Spleen (tissue), 13 donors: Measurements from ENCODE around the gene UGT1A4. TPM values are rescaled to one million over a fixed set of nuclear protein-coding genes. Genes with fewer than 3 reads are reported as not detected.

ENCODE experiments used
- DNase-seq: peaks from one replicate; pipeline ENCODE4 v3.0.0-alpha.2; 2020
- H3K27ac ChIP-seq, 8 donors: fragments of 200-600 bp; sonication (generic) in 7 of 8; 1 replicate in 4 of 8; 2 replicates in 4 of 8; pipeline versions ENCODE4 v1.5.0 to v1.8.0; 2016 to 2021; ENCODE audit warnings: inconsistent platforms in 4 of 8, mild to moderate bottlenecking in 4 of 8, moderate library complexity in 1 of 8
- H3K27me3 ChIP-seq, 7 donors: fragments of 200-600 bp; sonication (generic) in 6 of 7; replicated peaks in 1 of 7; 1 replicate in 4 of 7; 2 replicates in 3 of 7; pipeline versions ENCODE4 v1.5.0 to v1.8.0; 2016 to 2021; ENCODE audit warnings: inconsistent platforms in 3 of 7, mild to moderate bottlenecking in 1 of 7
- H3K36me3 ChIP-seq, 6 donors: fragments of 200-600 bp; sonication (generic) in 5 of 6; 1 replicate in 4 of 6; 2 replicates in 2 of 6; pipeline versions ENCODE4 v1.5.0 to v1.8.0; 2016 to 2021; ENCODE audit warnings: inconsistent platforms in 2 of 6
- H3K4me1 ChIP-seq, 6 donors: fragments of 200-600 bp; sonication (generic) in 5 of 6; 1 replicate in 3 of 6; 2 replicates in 3 of 6; pipeline versions ENCODE4 v1.5.0 to v1.8.0; 2016 to 2021; ENCODE audit warnings: inconsistent platforms in 3 of 6
- H3K4me3 ChIP-seq, 8 donors: fragments of 200-600 bp; sonication (generic) in 7 of 8; 1 replicate in 4 of 8; 2 replicates in 4 of 8; pipeline versions ENCODE4 v1.5.0 to v1.8.0; 2016 to 2021; ENCODE audit warnings: inconsistent platforms in 4 of 8, mild to moderate bottlenecking in 4 of 8, moderate library complexity in 2 of 8
- H3K9me3 ChIP-seq, 8 donors: fragments of 200-600 bp; sonication (generic) in 7 of 8; 1 replicate in 4 of 8; 2 replicates in 4 of 8; pipeline versions ENCODE4 v1.5.0 to v1.8.0; 2016 to 2021; ENCODE audit warnings: inconsistent platforms in 4 of 8
- CTCF ChIP-seq, 11 experiments: fragments of 200-600 bp in 7 of 11; fragments of 450-650 bp in 4 of 11; sonication (generic) in 4 of 11; IDR thresholded peaks in 8 of 11; conservative IDR thresholded peaks in 3 of 11; 1 replicate in 7 of 11; 2 replicates in 4 of 11; pipeline versions ENCODE4 v1.4.0 to v1.8.0; 2016 to 2021; ENCODE audit warnings: antibody characterized with exemption in 11 of 11, inconsistent platforms in 4 of 11, mild to moderate bottlenecking in 1 of 11
- POLR2A ChIP-seq, 3 donors: fragments of 450-650 bp; IDR thresholded peaks; one replicate each; pipeline ENCODE4 v1.5.1; 2017; ENCODE audit warnings: antibody characterized with exemption in 3 of 3, mild to moderate bottlenecking in 1 of 3
- POLR2AphosphoS5 ChIP-seq, 3 donors: sonication (generic); formaldehyde crosslinking; IDR thresholded peaks; one replicate each; pipeline ENCODE4 v1.5.1; 2017; ENCODE audit warnings: antibody characterized with exemption in 3 of 3
- WGBS, 5 donors: extraction: QIAGEN DNeasy Blood & Tissue Kit in 3 of 5; methylation state at CpG; one replicate each; pipeline versions ENCODE4 v1.1.5 to v1.1.7; 2013 to 2018; 5-methylcytosine and 5-hydroxymethylcytosine counted together
- intact Hi-C: fragments of 100-400 bp; cut with DNase I; formaldehyde crosslinking; loops from one replicate; pipeline ENCODE4 v1.15.0; 2023; ENCODE audit warnings: low total_unique reads
- long read RNA-seq, 2 donors: transcript quantifications; one replicate each; lab custom pipeline, GENCODE V29; 2026
- polyA plus RNA-seq, 3 donors: library from polyadenylated mRNA; stranded (reverse); fragments of 200-250 nt; gene quantifications; one replicate each; pipeline ENCODE4 v1.2.1, GENCODE V29; 2013
- total RNA-seq, 7 donors: library from RNA; depleted of rRNA in 3 of 7; stranded (reverse); fragments of >200 nt in 3 of 7; fragmentation: NEBNext Ultra II Directional in 4 of 7; extraction: Animal tissue kit (Norgen Biotek cat#: 25700) in 4 of 7; gene quantifications; one replicate each; pipeline versions ENCODE4 v1.1.0 to v1.2.1, GENCODE V29; 2016 to 2021
- donor health status: healthy with polysubstance abuse.
- donor health status: DM: no; HTN: no; CAD: no; lungs with moderate emphysema.
- donor health status: DM: no; HTN: no; CAD: no.
- donor health status: Bipolar disorder and iron deficiency.
- donor health status: healthy.
- donor health status: DM: no; HTN: no; CAD: no.
- donor health status: DM: yes; HTN: yes; CAD: no.

Gene UGT1A4
- total RNA-seq (not detected), polyA plus RNA-seq (not detected)
- long read RNA-seq, donor 1, result 0 reads
- long read RNA-seq, donor 2, result 0 reads

- Histone ChIP-seq H3K36me3 (no peaks in the 10 kb centered on the region), H3K27me3 (peaks cover 0 to 24% (median 0%) of the 10 kb centered on the region in 7 donors), H3K4me1 (no peaks in the 10 kb centered on the region), H3K9me3 (no peaks in the 10 kb centered on the region), H3K4me3 (no peak within 1 kb of the TSS), H3K27ac (no peak within 1 kb of the TSS)
- no peak for DNase-seq
- intact Hi-C loops, result no loop called here
- WGBS, 5 donors, result 81 to 90% (median 88%) methylated on average over 7 of the region's 7 CpGs
- TF ChIP-seq POLR2AphosphoS5 (IDR thresholded peaks at IDR 0.05), result no peak
- no peak for TF ChIP-seq CTCF (IDR thresholded peaks at IDR 0.05 in 8 of 11, conservative IDR thresholded peaks at IDR 0.05 in 3 of 11)
- no peak for TF ChIP-seq POLR2A (IDR thresholded peaks at IDR 0.05)
Observed at GRCh38 chr2:233718552-233718951, at the start of gene UGT1A4. Gene UGT1A4 (plus strand): TSS chr2:233718736. CDS start chr2:233718821, 85 bp downstream.

GRCh38 chr2:233671290-233672161 lies 47.0 kb upstream of the UGT1A4 start, which contains the start of gene UGT1A9:
Gene UGT1A9 (plus strand): TSS chr2:233671898. CDS start chr2:233671935, 37 bp downstream.
- intact Hi-C loops, result no loop called here
- 76 to 90% (median 87%) methylated on average over 4 to 5 of the region's 5 CpGs for WGBS, 5 donors
- Histone ChIP-seq H3K27me3 (peaks cover 0 to 8% (median 0%) of the 10 kb centered on the region in 7 donors), H3K27ac (no peak within 1 kb of the TSS), H3K9me3 (no peaks in the 10 kb centered on the region), H3K36me3 (no peaks in the 10 kb centered on the region), H3K4me3 (no peak within 1 kb of the TSS), H3K4me1 (no peaks in the 10 kb centered on the region)
- TF ChIP-seq CTCF (IDR thresholded peaks at IDR 0.05 in 8 of 11, conservative IDR thresholded peaks at IDR 0.05 in 3 of 11), result no peak
- no peak for TF ChIP-seq POLR2A (IDR thresholded peaks at IDR 0.05)
- no peak for TF ChIP-seq POLR2AphosphoS5 (IDR thresholded peaks at IDR 0.05)
- DNase-seq, result no peak

GRCh38 chr2:233672886-233673285 lies 45.6 kb upstream of the UGT1A4 start:
- intact Hi-C loops, result no loop called here
- WGBS, 5 donors, result 51 to 73% (median 59%) methylated on average over 3 of the region's 3 CpGs
- Histone ChIP-seq H3K27me3 (peaks cover 0 to 8% (median 0%) of the 10 kb centered on the region in 7 donors), H3K4me3 (no peak overlapping the region), H3K27ac (no peak overlapping the region), H3K36me3 (no peaks in the 10 kb centered on the region), H3K4me1 (no peaks in the 10 kb centered on the region), H3K9me3 (no peaks in the 10 kb centered on the region)
- TF ChIP-seq POLR2A (IDR thresholded peaks at IDR 0.05) (no peak), POLR2AphosphoS5 (IDR thresholded peaks at IDR 0.05) (no peak), CTCF (IDR thresholded peaks at IDR 0.05 in 8 of 11, conservative IDR thresholded peaks at IDR 0.05 in 3 of 11) (no peak)
- no peak for DNase-seq

GRCh38 chr2:233673896-233674295 lies 44.6 kb upstream of the UGT1A4 start:
- Histone ChIP-seq H3K27me3 (peaks cover 0 to 8% (median 0%) of the 10 kb centered on the region in 7 donors), H3K4me1 (no peaks in the 10 kb centered on the region), H3K4me3 (no peak overlapping the region), H3K27ac (no peak overlapping the region), H3K36me3 (no peaks in the 10 kb centered on the region), H3K9me3 (no peaks in the 10 kb centered on the region)
- intact Hi-C loops, result no loop called here
- DNase-seq, result no peak
- TF ChIP-seq CTCF (IDR thresholded peaks at IDR 0.05 in 8 of 11, conservative IDR thresholded peaks at IDR 0.05 in 3 of 11) (no peak), POLR2AphosphoS5 (IDR thresholded peaks at IDR 0.05) (no peak), POLR2A (IDR thresholded peaks at IDR 0.05) (no peak)
